Effector CD4-positive, alpha-beta T cell (primary cell): ENCODE results near the gene MTRF1.
"Not testable (repeated sequence)": the region's sequence is repeated elsewhere in the genome, so short reads cannot be mapped to it uniquely, and the experiment has no call there.

ENCODE experiments used
- DNase-seq: peaks from one replicate; pipeline ENCODE4 v3.0.0-alpha.2; 2020

Gene MTRF1

DNA sequence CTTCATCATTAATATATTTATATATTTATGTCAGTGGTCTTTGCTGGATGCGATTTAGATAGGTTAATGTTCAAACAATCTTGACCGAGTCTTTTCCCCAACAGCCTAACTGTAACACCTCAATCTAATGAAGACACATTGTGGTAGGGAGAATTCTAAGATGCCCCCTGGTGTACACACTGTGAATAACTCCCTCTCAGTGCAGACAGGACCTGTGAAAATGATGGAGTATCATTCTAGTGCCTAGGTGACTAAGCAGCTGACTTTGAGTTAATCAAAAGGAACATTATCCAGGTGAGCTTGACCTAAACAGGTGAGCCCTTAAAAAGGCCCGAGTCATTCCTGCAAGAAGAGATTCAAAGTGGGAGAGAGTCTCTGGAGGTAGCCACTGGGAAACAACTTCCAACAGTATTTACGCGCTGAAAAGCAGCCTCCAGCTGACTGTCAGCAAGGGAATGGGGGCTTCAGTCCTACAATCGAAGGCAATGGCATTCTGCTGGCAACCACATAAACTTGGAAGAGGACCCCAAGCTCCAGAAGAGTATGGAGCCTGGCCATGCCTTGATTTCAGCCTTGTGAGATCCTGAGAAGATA, 41.0 kb downstream of the MTRF1 start:
- DNase-seq = peak; percentile 27

- no peak for DNase-seq
Measured at GRCh38 chr13:41220401-41220800, 43.0 kb downstream of the MTRF1 start.

- DNase-seq = no peak
Measured at GRCh38 chr13:41216160-41216559, 47.2 kb downstream of the MTRF1 start.

DNA sequence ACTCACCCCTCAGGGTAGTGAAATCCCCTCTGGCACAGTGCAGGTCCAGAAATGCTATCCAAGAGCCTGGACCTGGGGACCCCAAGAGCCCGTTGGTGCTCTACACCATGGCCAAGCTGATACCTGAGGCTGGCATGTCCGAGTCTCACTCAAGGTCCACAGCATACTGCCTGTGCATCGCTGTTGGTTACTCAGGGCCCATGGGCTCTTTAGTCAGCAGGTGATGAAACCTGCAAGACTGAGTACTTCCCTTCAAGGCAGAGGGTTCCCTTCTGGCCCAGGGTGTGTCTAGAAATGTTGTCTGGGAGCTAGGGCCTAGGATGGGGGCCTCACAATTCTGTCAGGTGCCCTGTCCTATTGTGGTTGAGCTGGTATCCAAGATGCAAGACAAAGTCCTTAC, 49.5 kb downstream of the MTRF1 start:
- no peak for DNase-seq

DNA sequence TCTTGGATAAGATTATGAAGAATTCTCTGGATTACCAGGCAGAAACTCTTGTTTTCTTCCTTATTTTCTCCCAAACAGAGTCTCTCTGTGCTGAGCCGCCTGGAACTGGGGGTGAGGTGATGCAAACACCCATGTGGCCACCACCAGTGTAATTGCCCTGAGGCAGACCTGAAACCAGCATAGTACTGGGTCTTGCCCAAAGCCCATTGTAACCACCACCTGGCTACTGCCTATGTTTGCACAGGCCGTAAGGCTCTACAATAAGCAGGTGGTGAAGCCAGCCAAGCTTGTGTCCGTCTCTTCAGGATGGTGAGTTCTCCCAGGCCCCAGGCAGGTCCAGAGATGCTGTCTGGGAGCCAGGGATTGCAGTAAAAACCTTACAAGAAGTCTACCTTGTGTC, 50.1 kb downstream of the MTRF1 start:
- no peak for DNase-seq

DNA sequence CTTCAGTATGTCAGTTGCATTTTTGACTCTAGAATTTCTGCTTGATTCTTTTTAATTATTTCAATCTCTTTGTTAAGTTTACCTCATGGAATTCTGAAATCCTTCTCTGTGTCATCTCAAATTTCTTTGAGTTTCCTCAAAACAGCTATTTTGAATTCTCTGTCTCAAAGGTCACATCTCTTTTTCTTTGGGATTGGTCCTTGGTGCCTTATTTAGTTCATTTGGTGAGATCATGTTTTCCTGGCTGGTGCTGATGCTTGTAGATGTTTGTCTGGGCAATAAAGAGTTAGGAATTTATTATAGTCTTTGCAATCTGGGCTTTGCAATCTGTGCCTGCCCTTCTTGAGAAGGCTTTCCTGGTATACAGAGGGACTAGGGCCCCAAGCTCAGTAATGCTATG, 50.5 kb downstream of the MTRF1 start:
- no peak for DNase-seq

DNA sequence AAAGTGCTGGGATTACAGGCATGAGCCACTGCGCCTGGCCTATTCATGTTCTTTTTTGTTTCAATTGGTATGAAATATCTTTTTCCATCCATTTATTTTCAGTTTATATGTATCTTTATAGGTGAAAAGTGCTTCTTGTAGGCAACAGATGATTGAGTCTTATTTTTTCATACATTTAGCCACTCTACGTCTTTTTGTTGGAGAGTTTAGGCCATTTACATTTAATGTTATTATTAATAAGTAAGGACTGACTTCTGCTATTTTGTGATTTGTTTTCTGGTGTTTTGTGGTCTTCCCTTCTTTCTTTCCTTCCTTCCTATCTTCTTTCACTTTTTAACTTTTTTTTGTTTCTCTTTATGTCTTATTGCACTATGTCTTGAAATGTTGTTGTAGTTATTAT, 52.3 kb downstream of the MTRF1 start:
- no peak for DNase-seq

GRCh38 chr13:41206467-41206866, 56.9 kb downstream of the MTRF1 start:
- DNase-seq = no peak

- DNase-seq = no peak
Measured at GRCh38 chr13:41203810-41204209, 59.6 kb downstream of the MTRF1 start.

DNA sequence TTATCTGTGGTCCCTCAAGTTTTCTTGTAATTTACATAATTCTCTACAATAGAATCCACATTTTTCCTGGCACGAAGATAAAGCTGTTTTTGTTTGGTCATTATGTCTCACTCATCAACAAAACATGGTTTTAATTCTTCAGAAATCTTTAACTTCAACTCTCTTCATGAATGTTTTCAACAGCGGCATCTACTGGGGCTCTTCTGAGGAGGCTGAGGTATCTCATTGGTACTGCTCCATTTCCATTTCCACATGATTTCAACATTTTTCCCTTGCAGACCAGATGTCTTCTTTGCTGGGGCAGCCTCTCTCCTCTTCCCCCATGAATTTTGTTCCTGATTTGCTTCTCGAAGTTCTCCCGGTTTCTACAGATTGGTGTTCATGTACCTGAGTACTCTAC, 63.2 kb downstream of the MTRF1 start:
- no peak for DNase-seq

- DNase-seq = no peak
Measured at GRCh38 chr13:41199526-41199925, 63.9 kb downstream of the MTRF1 start.

- no peak for DNase-seq
Measured at GRCh38 chr13:41199079-41199478, 64.3 kb downstream of the MTRF1 start.

GRCh38 chr13:41196620-41197019, 66.8 kb downstream of the MTRF1 start:
- no peak for DNase-seq

GRCh38 chr13:41196011-41196410, 67.4 kb downstream of the MTRF1 start:
- DNase-seq = no peak

GRCh38 chr13:41193919-41194824, 69.2 kb downstream of the MTRF1 start, which contains the start of gene KBTBD7:
KBTBD7 (minus strand) TSS chr13:41194569; CDS start chr13:41194257, 312 bp downstream.
- DNase-seq = peak; percentile 87

DNA sequence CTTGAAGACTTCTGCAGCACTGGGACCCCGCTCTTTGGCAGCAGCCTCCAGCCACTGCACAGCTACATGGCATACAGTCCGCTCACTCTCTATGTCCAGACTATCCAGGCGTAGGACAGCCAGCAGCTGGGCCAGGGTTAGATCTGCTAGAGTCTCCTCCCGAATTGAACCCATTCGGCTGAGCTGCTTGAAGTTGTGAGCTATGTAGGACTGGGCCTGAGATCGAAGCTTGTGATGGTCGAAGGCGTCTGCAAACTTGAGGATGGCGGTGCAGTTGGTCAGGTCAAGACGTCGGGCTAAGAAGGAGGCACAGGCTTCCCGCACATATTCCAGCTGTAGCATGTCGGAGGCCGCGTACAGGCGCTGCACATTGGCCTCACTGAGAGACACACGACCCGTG, 69.9 kb downstream of the MTRF1 start:
- DNase-seq = no peak

DNA sequence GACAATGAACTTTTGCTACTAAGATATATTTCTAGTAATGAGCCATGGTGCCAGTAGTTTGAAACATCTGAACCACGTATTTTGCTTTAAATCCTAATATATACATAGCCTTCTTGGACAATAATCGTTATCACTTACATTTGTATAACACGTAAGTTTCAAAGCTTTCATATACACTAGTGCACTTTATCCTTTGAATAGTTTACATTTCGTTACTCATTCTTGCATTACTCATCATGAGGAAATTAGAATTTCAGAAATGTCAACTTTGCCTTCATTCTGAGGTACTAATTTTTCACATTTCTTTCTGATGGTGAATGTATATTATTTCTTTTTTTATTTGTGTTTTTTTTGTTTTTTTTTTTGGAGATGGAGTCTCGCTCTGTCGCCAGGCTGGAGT, 74.8 kb downstream of the MTRF1 start:
- no peak for DNase-seq

DNA sequence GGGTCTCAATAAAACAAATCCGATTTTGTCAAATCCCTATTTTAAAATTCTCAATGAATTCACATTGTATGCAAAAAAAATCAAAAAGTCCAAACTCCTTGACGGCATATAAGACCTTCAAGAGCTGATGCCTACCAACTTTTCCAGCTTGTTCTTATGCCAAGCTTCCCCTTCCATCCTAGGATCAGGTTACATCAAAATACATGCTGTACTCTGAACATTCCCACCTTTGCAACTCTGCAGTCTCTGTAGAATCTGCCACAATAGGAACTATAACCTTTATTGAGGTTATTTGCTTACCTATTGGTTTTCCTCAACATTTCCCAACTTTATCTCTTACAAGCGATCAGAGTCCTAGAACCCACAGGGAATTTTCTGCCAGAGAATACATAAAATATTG, 76.9 kb downstream of the MTRF1 start:
- DNase-seq = no peak

GRCh38 chr13:41182231-41182630, 81.1 kb downstream of the MTRF1 start:
- no peak for DNase-seq

DNA sequence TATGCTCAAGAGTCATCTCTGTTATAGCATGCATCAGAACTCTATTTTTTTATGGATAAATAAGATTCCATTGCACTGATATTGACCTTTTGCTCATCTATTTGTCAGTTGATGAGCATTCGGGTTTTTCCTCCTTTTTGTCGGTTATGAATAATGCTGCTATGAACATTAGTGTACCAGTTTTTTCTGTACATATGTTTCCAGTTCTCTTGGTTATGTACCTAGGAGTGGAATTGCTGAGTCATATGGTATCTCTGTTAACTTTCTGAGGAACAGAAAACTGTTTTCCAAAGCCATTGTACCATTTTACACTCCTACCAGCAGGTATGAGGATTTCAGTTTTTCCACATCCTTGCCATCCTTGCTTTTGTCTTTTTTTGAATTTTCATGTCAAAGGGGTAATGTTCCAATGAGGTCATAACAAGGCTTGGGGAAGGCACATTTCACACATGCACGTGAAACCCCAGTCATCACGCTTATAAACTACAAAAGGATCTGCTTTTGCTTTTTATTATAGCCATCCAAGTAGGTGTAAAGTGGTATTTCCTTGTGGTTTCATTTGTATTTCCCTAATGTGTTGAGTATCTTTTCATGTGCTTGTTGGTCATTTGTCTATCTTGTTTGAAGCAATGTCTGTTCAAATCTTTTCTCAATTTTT, 83.7 kb downstream of the MTRF1 start:
- DNase-seq = no peak

DNA sequence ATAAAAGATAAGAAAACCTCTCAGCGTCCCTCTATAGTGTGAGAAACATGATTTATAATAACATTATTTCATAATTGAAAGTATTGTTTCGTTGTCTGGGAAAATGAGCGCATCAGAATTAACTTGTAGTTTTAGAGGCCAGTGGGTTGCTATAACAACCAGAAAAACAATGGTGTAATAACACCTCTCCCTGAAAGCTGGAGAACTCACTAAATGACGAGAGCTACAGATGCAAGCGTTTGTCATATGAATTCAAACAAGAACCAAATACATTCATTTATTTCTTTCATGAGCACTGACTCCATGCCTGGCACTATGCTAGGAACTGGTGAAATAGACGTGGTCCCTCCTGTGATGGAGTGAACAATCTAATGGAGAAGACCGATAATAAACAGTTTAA, 85.3 kb downstream of the MTRF1 start:
- DNase-seq = no peak

- DNase-seq = no peak
Measured at GRCh38 chr13:41177616-41178015, 85.8 kb downstream of the MTRF1 start.

DNA sequence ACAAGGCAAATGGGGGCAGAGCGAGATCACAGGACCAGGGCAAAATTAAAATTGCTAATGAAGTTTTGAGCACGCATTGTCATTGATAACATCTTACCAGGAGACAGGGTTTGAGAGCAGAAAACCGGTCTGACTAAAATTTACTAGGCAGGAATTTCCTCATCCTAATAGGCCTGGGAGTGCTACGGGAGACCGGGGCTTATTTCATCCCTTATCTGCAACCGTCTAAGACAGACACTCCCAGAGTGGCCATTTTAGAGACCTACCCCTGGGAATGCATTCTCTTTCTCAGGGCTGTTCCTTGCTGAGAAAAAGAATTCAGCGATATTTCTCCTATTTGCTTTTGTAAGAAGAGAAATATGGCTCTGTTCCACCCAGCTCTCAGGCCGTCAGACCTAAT, 87.8 kb downstream of the MTRF1 start:
- DNase-seq = not testable (repeated sequence)
